Activated CD4-positive, alpha-beta T cell treated with anti-CD3 and anti-CD28 coated beads, Interleukin-2, amount 50 U/mL, for 4 hours (primary cell): ENCODE results near the gene PSMD10.

Source experiments
- DNase-seq, 2 experiments: peaks; one replicate each; pipeline ENCODE4 v3.0.0-alpha.2; 2020

The PSMD10 gene

GRCh38 chrX:108070891-108071290, 20.5 kb downstream of the PSMD10 start:
- no peak for DNase-seq

- no peak for DNase-seq
Measured at GRCh38 chrX:108068121-108068520, 23.2 kb downstream of the PSMD10 start.

- DNase-seq: no peak
Measured at GRCh38 chrX:108064613-108065012, 26.7 kb downstream of the PSMD10 start.

GRCh38 chrX:108064001-108064400, 27.3 kb downstream of the PSMD10 start:
- no peak for DNase-seq

GRCh38 chrX:108059801-108060200, 31.5 kb downstream of the PSMD10 start:
- DNase-seq: no peak

- DNase-seq: no peak
Measured at GRCh38 chrX:108055546-108055945, 35.8 kb downstream of the PSMD10 start.

GRCh38 chrX:108053218-108053617, 38.1 kb downstream of the PSMD10 start:
- no peak for DNase-seq

GRCh38 chrX:108049649-108050048, 41.7 kb downstream of the PSMD10 start:
- DNase-seq: no peak

GRCh38 chrX:108044554-108045256, 46.6 kb downstream of the PSMD10 start, which contains the start of gene VSIG1:
Gene VSIG1, plus strand, starts transcription at chrX:108045065. Its CDS starts 66 bp downstream, at chrX:108045131.
- DNase-seq: no peak

GRCh38 chrX:108036298-108036973, 54.9 kb downstream of the PSMD10 start:
- DNase-seq: no peak

GRCh38 chrX:108034725-108035124, 56.6 kb downstream of the PSMD10 start:
- DNase-seq: no peak
